H1 (cell line): Measurements from ENCODE around the gene DMBX1. TPM values are rescaled to one million over a fixed set of nuclear protein-coding genes. Genes with fewer than 3 reads are reported as not detected.

Experiments
- BRCA1 ChIP-seq: IDR thresholded peaks from 2 replicates; pipeline ENCODE4 v1.6.1; 2012; ENCODE audit warnings: low read depth, low read length, improper control_type of control experiment
- SP2 ChIP-seq: IDR thresholded peaks from 2 replicates; pipeline ENCODE4 v1.6.1; 2012; ENCODE audit warnings: mild to moderate bottlenecking, low read length, inconsistent platforms
- SUZ12 ChIP-seq: fragments of 200-600 bp; sonication (generic); IDR thresholded peaks from 2 replicates; pipeline ENCODE4 v1.6.1; 2012; ENCODE audit warnings: mild to moderate bottlenecking, inconsistent platforms, low read length, moderate library complexity, mixed read lengths
- polyA plus RNA-seq, 7 experiments: library from polyadenylated mRNA; depleted of rRNA in 3 of 7; stranded (reverse) in 5 of 7; unstranded in 2 of 7; fragments of >200 nt in 5 of 7; fragments of 200-250 nt in 2 of 7; gene quantifications; 1 replicate in 5 of 7; 2 replicates in 1 of 7; 4 replicates in 1 of 7; pipeline versions ENCODE4 v1.2.1 to v1.2.3, GENCODE V29; 2011 to 2013; ENCODE audit warnings: missing spikeins in 2 of 7, mixed read lengths in 2 of 7
- total RNA-seq: library from RNA; stranded (reverse); fragmentation: NEBNext Ultra II Directional; extraction: Animal tissue kit (Norgen Biotek cat#: 25700); gene quantifications from 2 replicates; pipeline ENCODE4 v1.2.1, GENCODE V29; 2021

The DMBX1 gene
- total and polyA plus RNA-seq, 2 of the 8 experiments (the other 6 are each of a cell fraction or from before 2014, with no cell fraction given), result 0.23 to 0.30 TPM

GRCh38 chr1:46536527-46536926 lies 46.9 kb downstream of the DMBX1 start (continued):
- TF ChIP-seq SP2 (no peak), SUZ12 (no peak), BRCA1 (no peak)
